Transverse colon (tissue), 4 donors: ENCODE results near the gene MYH15.

Experiments
- POLR2AphosphoS5 ChIP-seq, 3 donors: sonication (generic); formaldehyde crosslinking; IDR thresholded peaks; one replicate each; pipeline ENCODE4 v1.6.1; 2016; ENCODE audit warnings: antibody characterized with exemption in 3 of 3
- TF ChIP-seq, protein P1 (sequence below), 5 experiments: fragments of 200-600 bp in 3 of 5; fragments of 450-650 bp in 2 of 5; sonication (generic) in 3 of 5; IDR thresholded peaks; 1 replicate in 2 of 5; 2 replicates in 3 of 5; pipeline ENCODE4 v1.5.1; 2016 to 2017; ENCODE audit warnings: antibody characterized with exemption in 5 of 5, inconsistent platforms in 3 of 5, mild to moderate bottlenecking in 2 of 5, moderate library complexity in 1 of 5

DNA sequence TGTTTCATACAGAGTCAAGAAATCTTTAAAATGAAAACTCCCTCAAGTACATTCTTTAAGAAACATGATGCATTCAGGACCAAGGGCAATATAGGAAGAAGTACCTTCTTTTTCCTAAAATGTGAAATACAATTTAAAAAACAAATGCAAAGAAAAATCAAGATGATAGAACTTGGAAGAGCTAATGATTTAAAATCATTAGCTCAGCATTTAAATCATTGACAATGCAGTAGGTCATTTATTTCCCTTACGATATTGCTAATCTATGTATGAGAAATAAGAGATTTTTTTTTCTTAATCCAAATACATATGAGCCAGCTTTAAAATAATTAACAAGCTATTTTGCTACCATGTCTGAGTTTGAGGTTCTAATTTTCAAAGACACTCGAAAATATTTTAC lies 108.6 kb downstream of the MYH15 start:
- TF ChIP-seq, protein P1, sequence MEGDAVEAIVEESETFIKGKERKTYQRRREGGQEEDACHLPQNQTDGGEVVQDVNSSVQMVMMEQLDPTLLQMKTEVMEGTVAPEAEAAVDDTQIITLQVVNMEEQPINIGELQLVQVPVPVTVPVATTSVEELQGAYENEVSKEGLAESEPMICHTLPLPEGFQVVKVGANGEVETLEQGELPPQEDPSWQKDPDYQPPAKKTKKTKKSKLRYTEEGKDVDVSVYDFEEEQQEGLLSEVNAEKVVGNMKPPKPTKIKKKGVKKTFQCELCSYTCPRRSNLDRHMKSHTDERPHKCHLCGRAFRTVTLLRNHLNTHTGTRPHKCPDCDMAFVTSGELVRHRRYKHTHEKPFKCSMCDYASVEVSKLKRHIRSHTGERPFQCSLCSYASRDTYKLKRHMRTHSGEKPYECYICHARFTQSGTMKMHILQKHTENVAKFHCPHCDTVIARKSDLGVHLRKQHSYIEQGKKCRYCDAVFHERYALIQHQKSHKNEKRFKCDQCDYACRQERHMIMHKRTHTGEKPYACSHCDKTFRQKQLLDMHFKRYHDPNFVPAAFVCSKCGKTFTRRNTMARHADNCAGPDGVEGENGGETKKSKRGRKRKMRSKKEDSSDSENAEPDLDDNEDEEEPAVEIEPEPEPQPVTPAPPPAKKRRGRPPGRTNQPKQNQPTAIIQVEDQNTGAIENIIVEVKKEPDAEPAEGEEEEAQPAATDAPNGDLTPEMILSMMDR (IDR thresholded peaks at IDR 0.05) = no peak
- TF ChIP-seq POLR2AphosphoS5 (IDR thresholded peaks at IDR 0.05) = no peak
